ENCODE results near the gene TMEM252. TPM values are rescaled to one million over a fixed set of nuclear protein-coding genes. Genes with fewer than 3 reads are reported as not detected.

TMEM252 gene
- total and polyA plus RNA-seq, 5 donors from 2014 or later, result not detected

DNA sequence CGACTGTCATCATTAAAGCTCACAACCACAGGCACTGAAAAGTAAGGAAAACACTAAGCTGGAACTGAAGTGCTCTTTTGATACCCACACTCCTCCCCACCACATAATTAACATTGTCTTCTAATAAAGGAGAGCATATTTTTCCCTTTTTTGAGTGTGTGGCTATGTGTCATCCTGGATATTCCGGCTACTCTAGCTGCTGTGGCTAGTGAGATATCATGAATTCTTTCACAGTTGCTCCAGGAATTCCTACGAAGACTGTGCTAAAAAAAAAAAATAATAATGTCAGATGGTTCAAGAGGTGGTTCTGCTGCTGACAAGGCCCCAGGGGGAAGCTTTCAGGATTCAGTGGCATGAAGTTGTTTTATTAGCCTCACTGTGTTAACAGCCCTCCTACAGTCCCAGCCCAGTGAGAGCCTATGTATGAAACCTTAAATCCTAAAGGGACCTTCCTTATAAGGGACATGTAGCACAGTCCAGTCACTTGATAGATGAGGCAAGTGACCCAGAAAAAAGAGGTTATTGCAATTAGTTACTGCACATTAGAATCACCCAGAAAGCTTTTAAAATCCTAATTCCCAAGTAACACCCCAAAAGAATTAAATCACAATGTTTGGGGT, 46.6 kb downstream of the TMEM252 start:
- Histone ChIP-seq H3K4me1 (ENCODE audit: control insufficient read depth, insufficient read depth, low read length, poor library complexity, severe bottlenecking) (no peaks in the 10 kb centered on the region), H3K36me3 (ENCODE audit: control insufficient read depth, insufficient read depth, low read length) (no peaks in the 10 kb centered on the region), H3K27me3 (ENCODE audit: control insufficient read depth, insufficient read depth, low read length) (peaks cover 3% of the 10 kb centered on the region), H3K27ac (ENCODE audit: insufficient read depth, low read length, poor library complexity, severe bottlenecking) (no peak overlapping the region), H3K9me3 (ENCODE audit: control insufficient read depth in 2 of 2, low read length in 2 of 2) (no peaks in the 10 kb centered on the region), H3K4me3 (ENCODE audit: low read depth, low read length) (no peak overlapping the region)
- Mint-ChIP-seq H3K9me3 (peaks cover 0 to 2% (median 0%) of the 10 kb centered on the region in 7 donors), H3K4me3 (no peak overlapping the region), H3K36me3 (no peaks in the 10 kb centered on the region), H3K4me1 (no peaks in the 10 kb centered on the region), H3K27ac (no peak overlapping the region), H3K27me3 (peaks cover 36% of the 10 kb centered on the region)
- no peak for ATAC-seq (ENCODE audit: low read depth in 2 of 2)
- DNase-seq, result no peak

DNA sequence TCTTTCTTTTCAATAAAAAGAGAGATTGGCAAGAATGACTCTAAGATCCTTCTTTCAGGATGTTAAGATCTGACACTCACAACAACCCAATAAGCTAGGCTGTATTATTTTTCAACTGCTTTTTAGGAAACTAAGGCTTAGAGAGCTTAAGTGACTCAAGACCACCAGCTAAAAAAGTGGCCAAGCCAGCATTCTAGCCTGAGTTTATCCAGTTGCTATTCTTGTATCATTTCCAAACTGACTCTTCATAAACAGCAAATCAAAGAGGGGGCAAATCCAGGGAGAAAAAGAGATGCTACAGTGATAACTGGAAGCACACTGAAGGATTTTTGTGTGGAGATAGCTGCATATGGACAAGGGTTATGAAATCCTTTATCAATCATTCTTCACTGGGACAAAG, 47.1 kb downstream of the TMEM252 start:
- peaks cover 0 to 4% (median 0%) of the 10 kb centered on the region in 7 donors for H3K9me3 Mint-ChIP-seq
- Histone ChIP-seq H3K36me3 (ENCODE audit: control insufficient read depth, insufficient read depth, low read length) (no peaks in the 10 kb centered on the region), H3K27me3 (ENCODE audit: control insufficient read depth, insufficient read depth, low read length) (peaks cover 3% of the 10 kb centered on the region), H3K9me3 (ENCODE audit: control insufficient read depth in 2 of 2, low read length in 2 of 2) (no peaks in the 10 kb centered on the region), H3K27ac (ENCODE audit: insufficient read depth, low read length, poor library complexity, severe bottlenecking) (no peak overlapping the region), H3K4me1 (ENCODE audit: control insufficient read depth, insufficient read depth, low read length, poor library complexity, severe bottlenecking) (no peaks in the 10 kb centered on the region), H3K4me3 (ENCODE audit: low read depth, low read length) (no peak overlapping the region)
- H3K27ac Mint-ChIP-seq, result no peak overlapping the region
- no peak for ATAC-seq (ENCODE audit: low read depth in 2 of 2)
- H3K4me1 Mint-ChIP-seq, result no peaks in the 10 kb centered on the region
- no peak overlapping the region for H3K4me3 Mint-ChIP-seq
- no peaks in the 10 kb centered on the region for H3K36me3 Mint-ChIP-seq
- DNase-seq, result no peak
- H3K27me3 Mint-ChIP-seq, result peaks cover 31% of the 10 kb centered on the region

DNA sequence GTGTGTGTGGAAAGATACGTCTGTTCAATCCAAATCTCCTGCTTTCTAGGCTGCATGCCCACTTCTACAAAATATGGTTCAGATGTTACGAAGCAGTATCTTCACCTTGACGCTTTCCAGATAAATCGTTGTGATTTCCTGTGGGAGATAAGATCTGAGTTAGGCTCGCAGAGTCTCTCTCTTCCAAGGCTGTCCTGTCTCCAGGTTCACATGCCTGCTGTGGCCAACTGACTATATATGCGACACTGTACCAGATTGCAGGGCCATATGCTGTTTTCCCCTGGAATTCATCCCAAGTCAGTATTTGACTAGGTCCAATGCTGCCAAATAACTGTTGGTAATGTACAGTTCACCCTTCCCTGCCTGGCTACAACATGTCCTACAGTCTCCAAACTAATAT, 47.9 kb downstream of the TMEM252 start:
- Histone ChIP-seq H3K9me3 (ENCODE audit: control insufficient read depth in 2 of 2, low read length in 2 of 2) (no peaks in the 10 kb centered on the region), H3K4me3 (ENCODE audit: low read depth, low read length) (no peak overlapping the region), H3K36me3 (ENCODE audit: control insufficient read depth, insufficient read depth, low read length) (no peaks in the 10 kb centered on the region), H3K27me3 (ENCODE audit: control insufficient read depth, insufficient read depth, low read length) (peaks cover 3% of the 10 kb centered on the region), H3K27ac (ENCODE audit: insufficient read depth, low read length, poor library complexity, severe bottlenecking) (no peak overlapping the region), H3K4me1 (ENCODE audit: control insufficient read depth, insufficient read depth, low read length, poor library complexity, severe bottlenecking) (no peaks in the 10 kb centered on the region)
- Mint-ChIP-seq H3K4me3 (no peak overlapping the region), H3K4me1 (no peaks in the 10 kb centered on the region), H3K36me3 (no peaks in the 10 kb centered on the region), H3K27me3 (peaks cover 30% of the 10 kb centered on the region), H3K9me3 (peaks cover 0 to 4% (median 0%) of the 10 kb centered on the region in 7 donors), H3K27ac (no peak overlapping the region)
- ATAC-seq (ENCODE audit: low read depth in 2 of 2), result no peak
- DNase-seq, result no peak

DNA sequence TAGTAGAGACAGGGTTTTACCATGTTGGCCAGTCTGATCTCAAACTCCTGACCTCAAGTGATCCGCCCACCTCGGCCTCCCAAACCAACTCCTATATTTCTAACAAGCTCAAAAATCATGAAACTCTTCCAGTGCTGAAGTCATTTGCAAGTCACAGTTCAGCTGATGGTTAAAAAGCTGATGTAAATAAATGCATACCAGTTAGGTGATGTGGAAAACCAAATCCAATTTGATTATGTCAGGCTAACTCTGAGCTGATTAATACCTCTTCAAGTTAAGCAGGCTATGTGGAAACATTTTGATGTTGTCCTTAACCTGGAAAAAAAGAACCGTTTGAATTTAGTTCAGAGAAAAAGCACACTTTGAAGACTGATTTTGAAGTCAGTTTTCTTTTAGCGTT, 51.0 kb downstream of the TMEM252 start:
- Mint-ChIP-seq H3K4me3 (no peak overlapping the region), H3K4me1 (no peaks in the 10 kb centered on the region), H3K27me3 (peaks cover 16% of the 10 kb centered on the region)

DNA sequence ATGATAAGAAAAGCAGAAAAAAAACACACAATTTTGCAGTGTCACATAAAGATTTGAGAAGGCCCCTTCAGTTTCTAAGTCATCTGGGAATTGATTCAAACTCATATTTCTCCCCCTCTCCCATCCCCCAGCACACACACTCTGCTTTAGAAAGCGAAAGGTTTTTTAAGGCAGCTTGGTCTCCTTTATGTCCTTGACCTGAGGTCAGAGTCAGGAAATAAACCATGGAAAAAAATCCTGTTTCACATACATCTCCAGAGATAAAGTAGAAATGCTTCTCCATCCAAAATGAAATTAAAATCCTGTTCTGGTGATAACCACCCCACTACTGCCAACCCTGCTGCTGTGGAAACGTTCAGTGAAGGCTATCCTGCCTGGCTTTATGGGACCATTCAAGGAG, 52.6 kb downstream of the TMEM252 start:
- Mint-ChIP-seq H3K9me3 (peaks cover 0 to 12% (median 5%) of the 10 kb centered on the region in 7 donors), H3K36me3 (no peaks in the 10 kb centered on the region), H3K27me3 (peaks cover 11% of the 10 kb centered on the region), H3K4me1 (no peaks in the 10 kb centered on the region), H3K4me3 (no peak overlapping the region), H3K27ac (no peak overlapping the region)
- Histone ChIP-seq H3K36me3 (ENCODE audit: control insufficient read depth, insufficient read depth, low read length) (no peaks in the 10 kb centered on the region), H3K4me1 (ENCODE audit: control insufficient read depth, insufficient read depth, low read length, poor library complexity, severe bottlenecking) (no peaks in the 10 kb centered on the region), H3K4me3 (ENCODE audit: low read depth, low read length) (no peak overlapping the region), H3K9me3 (ENCODE audit: control insufficient read depth in 2 of 2, low read length in 2 of 2) (peaks cover 0 to 2% of the 10 kb centered on the region in 2 experiments), H3K27ac (ENCODE audit: insufficient read depth, low read length, poor library complexity, severe bottlenecking) (no peak overlapping the region), H3K27me3 (ENCODE audit: control insufficient read depth, insufficient read depth, low read length) (no peaks in the 10 kb centered on the region)
- DNase-seq (no peak), ATAC-seq (ENCODE audit: low read depth in 2 of 2) (no peak)

More for the DNA sequence above, 51.0 kb downstream of the TMEM252 start:
- H3K9me3 Mint-ChIP-seq, result peaks cover 0 to 12% (median 5%) of the 10 kb centered on the region in 7 donors
- H3K9me3 ChIP-seq (ENCODE audit: control insufficient read depth in 2 of 2, low read length in 2 of 2), result peaks cover 0 to 2% of the 10 kb centered on the region in 2 experiments
- no peaks in the 10 kb centered on the region for H3K4me1 ChIP-seq (ENCODE audit: control insufficient read depth, insufficient read depth, low read length, poor library complexity, severe bottlenecking)
- H3K27ac Mint-ChIP-seq, result no peak overlapping the region
- peaks cover 3% of the 10 kb centered on the region for H3K27me3 ChIP-seq (ENCODE audit: control insufficient read depth, insufficient read depth, low read length)
- no peak overlapping the region for H3K27ac ChIP-seq (ENCODE audit: insufficient read depth, low read length, poor library complexity, severe bottlenecking)
- no peak for ATAC-seq (ENCODE audit: low read depth in 2 of 2)
- no peaks in the 10 kb centered on the region for H3K36me3 Mint-ChIP-seq
- no peaks in the 10 kb centered on the region for H3K36me3 ChIP-seq (ENCODE audit: control insufficient read depth, insufficient read depth, low read length)
- no peak overlapping the region for H3K4me3 ChIP-seq (ENCODE audit: low read depth, low read length)
- no peak for DNase-seq

Other genes starting within 250 kb of the TMEM252 start
- gene FOXD4L3, start 238.0 kb downstream of the TMEM252 start, total RNA-seq, result not detected
- gene FOXD4L3, start 238.0 kb downstream of the TMEM252 start, polyA plus RNA-seq, result under 1 TPM in 1 of 4 donors, not detected in 3; 0.33 TPM
- not detected for gene PGM5, start 184.3 kb downstream of the TMEM252 start, total RNA-seq
- not detected for gene PGM5, start 184.3 kb downstream of the TMEM252 start, polyA plus RNA-seq
- gene PIP5K1B, start 164.4 kb upstream of the TMEM252 start, total RNA-seq, result 0.47 TPM
- 1 to 10 TPM in 3 of 4 donors, under 1 TPM in 1; 0.48 to 1.9 (median 1.1) TPM for gene PIP5K1B, start 164.4 kb upstream of the TMEM252 start, polyA plus RNA-seq

Measured in CD4-positive, CD25-positive, alpha-beta regulatory T cell (primary cell).